Measurements from ENCODE around the gene CNOT1. TPM values are rescaled to one million over a fixed set of nuclear protein-coding genes. Genes with fewer than 3 reads are reported as not detected.

The CNOT1 gene
- polyA plus RNA-seq, 1 donor from 2014 or later = 66.2 TPM

GRCh38 chr16:58481226-58481869 is 148.3 kb downstream of the CNOT1 start:
- H3K4me3 ChIP-seq (ENCODE audit: low read length) = no peak overlapping the region
- no peaks in the 10 kb centered on the region for H3K79me2 ChIP-seq (replicated peaks; ENCODE audit: insufficient read depth, low read length)
- TF ChIP-seq RAD21 (conservative IDR thresholded peaks at IDR 0.05) (no peak), POLR2AphosphoS5 (IDR thresholded peaks at IDR 0.05) (no peak), REST (IDR thresholded peaks at IDR 0.05; ENCODE audit: borderline replicate concordance) (no peak), MXI1 (conservative IDR thresholded peaks at IDR 0.05; ENCODE audit: poor library complexity, severe bottlenecking) (no peak), TAF1 (IDR thresholded peaks at IDR 0.05; ENCODE audit: low read depth) (no peak)
- no peak overlapping the region for H3K9ac ChIP-seq (ENCODE audit: low read length)
- no peak overlapping the region for H3K4me2 ChIP-seq (ENCODE audit: low read length)
- no peak overlapping the region for H3K27ac ChIP-seq (ENCODE audit: low read length)
- H3F3A ChIP-seq (ENCODE audit: insufficient read depth, low read length, poor library complexity, severe bottlenecking) = no peaks in the 10 kb centered on the region
- H3K27me3 ChIP-seq (ENCODE audit: insufficient read depth, low read depth, low read length) = no peaks in the 10 kb centered on the region
- no peaks in the 10 kb centered on the region for H3K36me3 ChIP-seq (ENCODE audit: insufficient read depth, low read length)
- no peaks in the 10 kb centered on the region for H4K20me1 ChIP-seq (ENCODE audit: insufficient read depth)
- H3K9me3 ChIP-seq (ENCODE audit: low read length) = no peaks in the 10 kb centered on the region
- no peaks in the 10 kb centered on the region for H3K9me2 ChIP-seq (ENCODE audit: insufficient read depth, low read length)
- no peak overlapping the region for H2AFZ ChIP-seq (ENCODE audit: low read depth, low read length)

- H3K4me2 ChIP-seq (ENCODE audit: low read length) = no peak overlapping the region
- H3K9me2 ChIP-seq (ENCODE audit: insufficient read depth, low read length) = no peaks in the 10 kb centered on the region
- H3K79me2 ChIP-seq (replicated peaks; ENCODE audit: insufficient read depth, low read length) = no peaks in the 10 kb centered on the region
- no peaks in the 10 kb centered on the region for H3K27me3 ChIP-seq (ENCODE audit: insufficient read depth, low read depth, low read length)
- no peaks in the 10 kb centered on the region for H3K9me3 ChIP-seq (ENCODE audit: low read length)
- no peak overlapping the region for H3K4me3 ChIP-seq (ENCODE audit: low read length)
- no peaks in the 10 kb centered on the region for H4K20me1 ChIP-seq (ENCODE audit: insufficient read depth)
- H3K27ac ChIP-seq (ENCODE audit: low read length) = no peak overlapping the region
- H3K36me3 ChIP-seq (ENCODE audit: insufficient read depth, low read length) = no peaks in the 10 kb centered on the region
- H3K9ac ChIP-seq (ENCODE audit: low read length) = no peak overlapping the region
- H3F3A ChIP-seq (ENCODE audit: insufficient read depth, low read length, poor library complexity, severe bottlenecking) = no peaks in the 10 kb centered on the region
- TF ChIP-seq CTCF (IDR thresholded peaks at IDR 0.05; ENCODE audit: poor library complexity, severe bottlenecking) (no peak), POLR2AphosphoS5 (IDR thresholded peaks at IDR 0.05) (no peak), TAF1 (IDR thresholded peaks at IDR 0.05; ENCODE audit: low read depth) (no peak), RAD21 (conservative IDR thresholded peaks at IDR 0.05) (no peak), SMC3 (conservative IDR thresholded peaks at IDR 0.05; ENCODE audit: poor library complexity) (no peak), EZH2 (IDR thresholded peaks at IDR 0.05; ENCODE audit: borderline replicate concordance, insufficient read depth, low read length, poor library complexity, severe bottlenecking) (no peak), REST (IDR thresholded peaks at IDR 0.05; ENCODE audit: borderline replicate concordance) (no peak), EP300 (conservative IDR thresholded peaks at IDR 0.05; ENCODE audit: poor library complexity, severe bottlenecking) (no peak), MXI1 (conservative IDR thresholded peaks at IDR 0.05; ENCODE audit: poor library complexity, severe bottlenecking) (no peak)
- no peak overlapping the region for H2AFZ ChIP-seq (ENCODE audit: low read depth, low read length)
Observed at GRCh38 chr16:58478427-58478826, 151.2 kb downstream of the CNOT1 start.
